Right atrium auricular region (tissue), 2 donors: ENCODE results near the gene TDRD7. TPM values are rescaled to one million over a fixed set of nuclear protein-coding genes. Genes with fewer than 3 reads are reported as not detected.
"Not testable (repeated sequence)": the region's sequence is repeated elsewhere in the genome, so short reads cannot be mapped to it uniquely, and the experiment has no call there.

ENCODE experiments used
- DNase-seq: peaks from one replicate; pipeline ENCODE4 v3.0.0-alpha.2; 2019; ENCODE audit warnings: low spot score
- H3K27ac ChIP-seq, 2 donors: fragments of 200-600 bp; sonication (generic); 1 replicate in 1 of 2; 2 replicates in 1 of 2; pipeline ENCODE4 v1.5.1; 2016 to 2019
- H3K27me3 ChIP-seq, 2 donors: fragments of 200-600 bp; sonication (generic); one replicate each; pipeline versions ENCODE4 v1.5.1 to v1.6.0; 2017 to 2019
- H3K36me3 ChIP-seq: fragments of 200-600 bp; sonication (generic); one replicate; pipeline ENCODE4 v1.5.1; 2016
- H3K4me1 ChIP-seq, 2 donors: fragments of 200-600 bp; sonication (generic); one replicate each; pipeline versions ENCODE4 v1.5.1 to v1.6.0; 2017 to 2019
- H3K4me3 ChIP-seq, 2 donors: fragments of 200-600 bp; sonication (generic); 1 replicate in 1 of 2; 2 replicates in 1 of 2; pipeline ENCODE4 v1.5.1; 2017 to 2019; ENCODE audit warnings: mild to moderate bottlenecking in 1 of 2, moderate library complexity in 1 of 2
- H3K9me3 ChIP-seq, 2 donors: fragments of 200-600 bp; sonication (generic); one replicate each; pipeline ENCODE4 v1.5.1; 2019
- CTCF ChIP-seq, 2 donors: fragments of 200-600 bp; sonication (generic); IDR thresholded peaks; one replicate each; pipeline ENCODE4 v1.5.1; 2019; ENCODE audit warnings: antibody characterized with exemption in 2 of 2
- total RNA-seq, 2 donors: library from RNA; depleted of rRNA; stranded (reverse); fragments of >200 nt; gene quantifications; one replicate each; pipeline ENCODE4 v1.1.0, GENCODE V29; 2016

TDRD7 gene
- total RNA-seq, 2 donors from 2014 or later, result 6.5 to 7.2 TPM

- Histone ChIP-seq H3K4me1 (no peaks in the 10 kb centered on the region), H3K36me3 (peaks cover 11% of the 10 kb centered on the region), H3K9me3 (no peaks in the 10 kb centered on the region), H3K27me3 (no peaks in the 10 kb centered on the region), H3K4me3 (no peak overlapping the region), H3K27ac (no peak overlapping the region)
- no peak for DNase-seq
- no peak for TF ChIP-seq CTCF (IDR thresholded peaks at IDR 0.05)
Measured at GRCh38 chr9:97441729-97442128, 29.8 kb downstream of the TDRD7 start.

- no peaks in the 10 kb centered on the region for H3K27me3 ChIP-seq
- H3K4me3 ChIP-seq, result no peak overlapping the region
- H3K27ac ChIP-seq, result no peak overlapping the region
- no peak for DNase-seq
- TF ChIP-seq CTCF (IDR thresholded peaks at IDR 0.05), result no peak
- no peaks in the 10 kb centered on the region for H3K36me3 ChIP-seq
- H3K9me3 ChIP-seq, result no peaks in the 10 kb centered on the region
- no peaks in the 10 kb centered on the region for H3K4me1 ChIP-seq
Measured at GRCh38 chr9:97445119-97445701, 33.3 kb downstream of the TDRD7 start.

GRCh38 chr9:97447001-97447400 lies 35.1 kb downstream of the TDRD7 start:
- Histone ChIP-seq H3K4me1 (no peaks in the 10 kb centered on the region), H3K27me3 (no peaks in the 10 kb centered on the region), H3K9me3 (no peaks in the 10 kb centered on the region), H3K4me3 (no peak overlapping the region), H3K36me3 (no peaks in the 10 kb centered on the region), H3K27ac (no peak overlapping the region)
- DNase-seq, result no peak
- TF ChIP-seq CTCF (IDR thresholded peaks at IDR 0.05), result no peak

- H3K9me3 ChIP-seq, H3K27me3 ChIP-seq, H3K27ac ChIP-seq, DNase-seq, H3K4me1 ChIP-seq, H3K36me3 ChIP-seq, H3K4me3 ChIP-seq: not testable (repeated sequence)
Measured at GRCh38 chr9:97453573-97453972, 41.7 kb downstream of the TDRD7 start.

- H3K36me3 ChIP-seq, H3K4me3 ChIP-seq, H3K4me1 ChIP-seq, H3K9me3 ChIP-seq, H3K27me3 ChIP-seq, DNase-seq, H3K27ac ChIP-seq: not testable (repeated sequence)
Measured at GRCh38 chr9:97456841-97457240, 44.9 kb downstream of the TDRD7 start.

GRCh38 chr9:97459326-97459725 lies 47.4 kb downstream of the TDRD7 start:
- Histone ChIP-seq H3K4me1 (no peaks in the 10 kb centered on the region), H3K36me3 (no peaks in the 10 kb centered on the region), H3K27me3 (no peaks in the 10 kb centered on the region), H3K27ac (no peak overlapping the region), H3K9me3 (no peaks in the 10 kb centered on the region), H3K4me3 (no peak overlapping the region)
- no peak for DNase-seq
- TF ChIP-seq CTCF (IDR thresholded peaks at IDR 0.05), result no peak

GRCh38 chr9:97462159-97462558 lies 50.3 kb downstream of the TDRD7 start:
- no peak overlapping the region for H3K4me3 ChIP-seq
- no peaks in the 10 kb centered on the region for H3K36me3 ChIP-seq
- H3K4me1 ChIP-seq, result no peaks in the 10 kb centered on the region
- H3K9me3 ChIP-seq, result no peaks in the 10 kb centered on the region
- H3K27ac ChIP-seq, result no peak overlapping the region
- no peaks in the 10 kb centered on the region for H3K27me3 ChIP-seq
- DNase-seq, result no peak
- TF ChIP-seq CTCF (IDR thresholded peaks at IDR 0.05), result no peak
